ENCODE results near the gene TBC1D9B.

Gene TBC1D9B

DNA sequence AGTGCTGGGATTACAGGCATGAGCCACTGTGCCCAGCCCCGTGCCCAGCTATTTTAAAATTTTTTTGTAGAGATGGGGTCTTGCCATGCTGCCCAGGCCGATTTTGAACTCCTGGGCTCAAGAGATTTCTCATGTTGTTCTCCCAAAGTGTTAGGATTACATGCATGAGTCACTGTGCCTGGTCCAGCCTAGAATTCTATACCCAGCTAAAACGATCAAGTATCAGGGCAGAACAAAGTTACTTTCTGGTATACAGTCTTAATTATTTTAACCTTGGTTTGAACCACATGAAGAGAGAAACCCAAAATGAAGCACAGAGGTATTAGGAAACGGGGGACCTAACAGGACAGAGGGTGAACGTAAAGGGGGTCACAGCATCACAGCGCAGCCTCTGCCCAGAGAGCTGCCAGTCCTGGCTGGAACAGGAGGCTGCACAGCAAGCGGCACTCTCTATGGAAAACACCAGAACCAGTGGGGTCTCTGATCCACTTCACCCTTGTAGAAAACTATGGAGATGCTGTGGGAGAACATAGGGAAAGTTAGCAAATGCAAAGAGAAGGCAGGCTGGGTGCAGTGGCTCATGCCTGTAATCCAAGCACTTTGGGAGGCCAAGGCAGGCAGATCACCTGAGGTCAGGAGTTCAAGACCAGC is 76.8 kb downstream of the TBC1D9B start:
- Mint-ChIP-seq H3K9me3 (peaks cover 31% of the 10 kb centered on the region), H3K4me3 (no peak overlapping the region), H3K36me3 (ENCODE audit: low read depth) (peaks cover 93% of the 10 kb centered on the region), H3K27ac (no peak overlapping the region), H3K4me1 (peaks cover 15% of the 10 kb centered on the region), H3K27me3 (ENCODE audit: low read depth, poor library complexity) (no peaks in the 10 kb centered on the region)
- DNase-seq: no peak
- TF ChIP-seq, protein P1, sequence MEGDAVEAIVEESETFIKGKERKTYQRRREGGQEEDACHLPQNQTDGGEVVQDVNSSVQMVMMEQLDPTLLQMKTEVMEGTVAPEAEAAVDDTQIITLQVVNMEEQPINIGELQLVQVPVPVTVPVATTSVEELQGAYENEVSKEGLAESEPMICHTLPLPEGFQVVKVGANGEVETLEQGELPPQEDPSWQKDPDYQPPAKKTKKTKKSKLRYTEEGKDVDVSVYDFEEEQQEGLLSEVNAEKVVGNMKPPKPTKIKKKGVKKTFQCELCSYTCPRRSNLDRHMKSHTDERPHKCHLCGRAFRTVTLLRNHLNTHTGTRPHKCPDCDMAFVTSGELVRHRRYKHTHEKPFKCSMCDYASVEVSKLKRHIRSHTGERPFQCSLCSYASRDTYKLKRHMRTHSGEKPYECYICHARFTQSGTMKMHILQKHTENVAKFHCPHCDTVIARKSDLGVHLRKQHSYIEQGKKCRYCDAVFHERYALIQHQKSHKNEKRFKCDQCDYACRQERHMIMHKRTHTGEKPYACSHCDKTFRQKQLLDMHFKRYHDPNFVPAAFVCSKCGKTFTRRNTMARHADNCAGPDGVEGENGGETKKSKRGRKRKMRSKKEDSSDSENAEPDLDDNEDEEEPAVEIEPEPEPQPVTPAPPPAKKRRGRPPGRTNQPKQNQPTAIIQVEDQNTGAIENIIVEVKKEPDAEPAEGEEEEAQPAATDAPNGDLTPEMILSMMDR (IDR thresholded peaks at IDR 0.05): no peak

DNA sequence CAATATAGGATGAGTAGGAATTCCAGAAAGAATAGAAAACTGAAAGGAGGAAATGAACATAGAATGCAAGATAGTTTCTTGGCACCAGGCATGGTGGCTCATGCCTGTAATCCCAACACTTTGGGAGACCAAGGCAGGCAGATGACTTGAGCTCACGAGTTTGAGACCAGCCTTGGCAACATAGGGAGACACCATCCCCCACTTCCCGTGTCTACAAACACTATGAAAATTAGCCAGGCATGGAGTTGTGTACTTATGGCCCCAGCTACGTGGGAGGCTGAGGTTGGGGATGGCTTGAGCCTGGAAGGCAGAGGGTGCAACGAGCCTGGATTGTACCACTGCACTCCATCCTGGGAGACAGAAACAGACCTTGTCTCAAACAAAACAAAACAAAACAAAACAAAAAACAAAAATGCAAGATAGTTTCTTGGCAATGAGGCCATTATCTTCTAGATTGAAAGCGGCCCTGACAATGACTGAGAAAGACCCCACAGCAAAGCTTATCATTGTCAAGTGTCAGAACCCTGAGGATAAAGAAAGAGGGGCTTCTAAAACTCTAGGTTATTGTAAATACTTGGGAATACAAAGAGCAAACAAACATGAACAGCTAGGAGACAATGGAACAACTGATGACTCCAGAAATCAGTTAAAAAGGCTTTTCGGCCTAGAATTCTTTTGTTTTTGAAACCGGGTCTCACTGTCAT is 77.8 kb downstream of the TBC1D9B start:
- no peaks in the 10 kb centered on the region for H3K27me3 Mint-ChIP-seq (ENCODE audit: low read depth, poor library complexity)
- H3K36me3 Mint-ChIP-seq (ENCODE audit: low read depth): peaks cover 93% of the 10 kb centered on the region
- peak overlapping the region; percentile 33 for H3K27ac Mint-ChIP-seq

DNA sequence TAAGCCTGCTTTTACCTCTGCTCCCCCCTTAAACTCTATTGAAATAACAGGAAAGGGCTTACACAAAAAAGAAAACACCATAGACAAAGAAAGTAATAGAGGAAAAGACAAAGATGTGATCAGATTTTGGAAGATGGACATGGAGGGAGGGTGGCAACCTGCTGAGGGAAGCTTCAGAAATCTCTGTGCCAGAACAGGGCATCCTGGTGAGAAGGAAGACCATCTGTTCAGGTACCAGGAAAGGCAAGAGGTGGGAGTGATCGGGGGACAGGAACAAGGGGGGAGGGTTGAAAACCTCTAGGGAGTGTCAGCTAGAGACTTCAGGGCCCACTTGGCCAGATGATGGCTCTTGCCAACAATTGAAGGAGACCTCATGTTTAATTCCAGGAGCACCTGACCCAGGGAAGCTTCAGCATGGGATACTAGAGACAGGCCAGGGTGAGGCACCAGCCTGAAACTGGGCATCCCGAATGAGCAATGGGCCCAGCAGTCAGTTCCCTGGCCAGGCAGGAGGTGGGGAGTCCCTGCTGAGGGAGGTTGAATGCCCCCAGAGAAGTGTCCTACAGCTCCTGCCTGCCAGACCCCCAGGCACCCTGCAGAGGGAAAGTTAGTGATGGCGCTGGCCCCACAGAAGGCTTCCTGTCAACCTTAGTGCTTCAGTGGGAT is 78.8 kb downstream of the TBC1D9B start:
- H3K4me3 Mint-ChIP-seq: no peak overlapping the region
- H3K36me3 Mint-ChIP-seq (ENCODE audit: low read depth): peaks cover 96% of the 10 kb centered on the region

More for the DNA sequence above, 77.8 kb downstream of the TBC1D9B start:
- peaks cover 15% of the 10 kb centered on the region for H3K4me1 Mint-ChIP-seq
- peaks cover 25% of the 10 kb centered on the region for H3K9me3 Mint-ChIP-seq
- TF ChIP-seq, protein P1 (IDR thresholded peaks at IDR 0.05): no peak
- DNase-seq: no peak
- H3K4me3 Mint-ChIP-seq: no peak overlapping the region

DNA sequence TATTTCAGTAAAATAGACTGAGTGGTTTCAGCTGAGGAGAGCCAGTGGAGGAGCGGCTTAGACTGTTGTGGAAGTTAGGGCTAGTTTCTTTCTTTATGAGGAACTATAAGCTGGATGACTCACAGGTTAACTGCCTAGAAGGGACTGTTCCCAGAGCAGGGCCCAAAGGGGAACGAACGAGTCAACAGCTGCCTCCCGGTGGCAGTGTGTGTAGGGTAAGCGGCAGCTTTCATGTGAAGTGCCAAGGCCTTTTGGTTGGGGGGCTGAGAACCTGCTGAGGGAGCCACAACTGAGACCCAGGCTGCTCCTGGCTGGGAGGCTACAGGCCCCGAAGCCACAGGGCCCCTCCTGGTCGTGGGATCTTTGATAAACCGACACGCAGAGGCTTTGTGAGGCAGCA is 80.0 kb downstream of the TBC1D9B start:
- H3K27me3 Mint-ChIP-seq (ENCODE audit: low read depth, poor library complexity): no peaks in the 10 kb centered on the region
- peaks cover 84% of the 10 kb centered on the region for H3K36me3 Mint-ChIP-seq (ENCODE audit: low read depth)
- H3K4me1 Mint-ChIP-seq: peaks cover 20% of the 10 kb centered on the region
- H3K27ac Mint-ChIP-seq: peak overlapping the region; percentile 85
- H3K4me3 Mint-ChIP-seq: no peak overlapping the region
- TF ChIP-seq, protein P1 (IDR thresholded peaks at IDR 0.05): no peak
- peaks cover 16% of the 10 kb centered on the region for H3K9me3 Mint-ChIP-seq
- no peak for DNase-seq

More for the DNA sequence above, 78.8 kb downstream of the TBC1D9B start:
- peaks cover 15% of the 10 kb centered on the region for H3K4me1 Mint-ChIP-seq
- no peak for DNase-seq
- TF ChIP-seq, protein P1 (IDR thresholded peaks at IDR 0.05): no peak
- no peaks in the 10 kb centered on the region for H3K27me3 Mint-ChIP-seq (ENCODE audit: low read depth, poor library complexity)
- peak overlapping the region; percentile 89 for H3K27ac Mint-ChIP-seq
- H3K9me3 Mint-ChIP-seq: peaks cover 24% of the 10 kb centered on the region

DNA sequence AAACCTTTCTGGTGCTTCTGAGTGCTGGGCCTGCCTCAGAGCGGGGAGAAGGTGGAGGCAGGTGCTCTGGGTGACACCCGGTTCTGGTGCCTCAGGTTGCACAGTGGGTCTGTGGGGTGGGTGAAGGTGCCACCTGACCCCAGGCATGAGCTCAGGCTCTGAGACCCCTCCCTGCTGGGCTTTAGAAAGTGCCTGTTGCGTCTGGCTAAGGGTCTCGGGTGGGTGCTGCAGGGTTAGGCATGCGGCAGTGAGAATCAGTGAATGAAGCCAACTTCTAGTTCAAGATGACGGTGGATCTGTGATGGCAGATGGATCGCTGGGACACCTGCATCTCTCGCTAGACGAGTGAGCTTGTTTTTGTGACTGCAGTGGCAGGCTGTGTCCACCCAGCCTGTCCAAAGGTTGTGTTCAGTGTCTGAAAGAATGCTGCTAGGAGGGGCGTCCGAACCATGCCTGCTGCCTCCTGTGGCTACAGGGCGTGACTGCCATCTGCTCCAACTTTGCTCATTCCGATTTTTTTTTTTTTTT is 82.0 kb downstream of the TBC1D9B start:
- Mint-ChIP-seq H3K36me3 (ENCODE audit: low read depth) (peaks cover 64% of the 10 kb centered on the region), H3K27ac (no peak overlapping the region), H3K4me3 (no peak overlapping the region), H3K9me3 (peaks cover 12% of the 10 kb centered on the region), H3K27me3 (ENCODE audit: low read depth, poor library complexity) (no peaks in the 10 kb centered on the region), H3K4me1 (peaks cover 32% of the 10 kb centered on the region)
- DNase-seq: no peak
- TF ChIP-seq, protein P1 (IDR thresholded peaks at IDR 0.05): no peak

Measured in nephron progenitor cell (in vitro differentiated cells).